T-cell (primary cell): ENCODE results near the gene LINC01488. TPM values are rescaled to one million over a fixed set of nuclear protein-coding genes. Genes with fewer than 3 reads are reported as not detected.

Experiments
- ATAC-seq, 4 experiments: fragments of 200-7000 bp in 3 of 4; fragments of 150-1000 bp in 1 of 4; cut with Tn5 transposase; replicated peaks in 1 of 4; 1 replicate in 3 of 4; 2 replicates in 1 of 4; pipeline ENCODE4 v1.10.0; 2021; ENCODE audit warnings: moderate library complexity in 3 of 4, mild to moderate bottlenecking in 2 of 4, moderate number of reproducible peaks in 1 of 4
- CTCF ChIA-PET, 2 donors: fragments of 300-600 bp; sonication (Branson Sonifier 250); formaldehyde crosslinking; loops; one replicate each; lab custom pipeline; 2022; ENCODE audit warnings: antibody characterized with exemption in 2 of 2; lab: Charles Lee
- POLR2A ChIA-PET, 2 donors: fragments of 300-600 bp; sonication (Branson Sonifier 250); formaldehyde crosslinking; loops; one replicate each; lab custom pipeline; 2022; ENCODE audit warnings: antibody characterized with exemption in 2 of 2; lab: Charles Lee
- DNase-seq, 35 experiments: peaks; one replicate each; pipeline versions ENCODE4 v3.0.0 to v3.0.0-alpha.2; 2013 to 2023
- H3K27ac ChIP-seq: one replicate; pipeline ENCODE4 v1.5.1; 2013; ENCODE audit warnings: low read length
- H3K27me3 ChIP-seq, 2 experiments: replicated peaks in 1 of 2; 1 replicate in 1 of 2; 2 replicates in 1 of 2; pipeline versions ENCODE4 v1.6.1 to v1.7.0; 2013; ENCODE audit warnings: low read length in 1 of 2, mixed read lengths in 1 of 2; ENCODE audit not compliant: control insufficient read depth in 2 of 2, insufficient read depth in 2 of 2; ENCODE audit errors: extremely low read depth in 1 of 2
- H3K36me3 ChIP-seq, 2 donors: 1 replicate in 1 of 2; 2 replicates in 1 of 2; pipeline versions ENCODE4 v1.6.1 to v1.7.0; 2013; ENCODE audit warnings: low read length in 1 of 2; ENCODE audit not compliant: control insufficient read depth in 2 of 2, insufficient read depth in 1 of 2; ENCODE audit errors: extremely low read depth in 1 of 2
- H3K4me1 ChIP-seq, 2 experiments: 1 replicate in 1 of 2; 2 replicates in 1 of 2; pipeline versions ENCODE4 v1.6.1 to v1.7.0; 2013; ENCODE audit warnings: low read length in 2 of 2, mixed read lengths in 1 of 2; ENCODE audit not compliant: insufficient read depth in 2 of 2, control insufficient read depth in 1 of 2; ENCODE audit errors: extremely low read depth in 1 of 2
- H3K4me3 ChIP-seq, 2 donors: 1 replicate in 1 of 2; 2 replicates in 1 of 2; pipeline versions ENCODE4 v1.5.1 to v1.7.0; 2013; ENCODE audit warnings: mild to moderate bottlenecking in 2 of 2, low read length in 1 of 2, moderate library complexity in 1 of 2; ENCODE audit not compliant: control insufficient read depth in 1 of 2; ENCODE audit errors: extremely low read depth in 1 of 2
- H3K9me3 ChIP-seq: 2 replicates; pipeline ENCODE4 v1.7.0; 2013
- H3K27ac Mint-ChIP-seq, 2 donors: one replicate each; pipeline ENCODE4 v1.8.0; 2020 to 2021; ENCODE audit warnings: mild to moderate bottlenecking in 2 of 2, mixed read lengths in 2 of 2
- H3K27me3 Mint-ChIP-seq, 2 donors: one replicate each; pipeline ENCODE4 v1.8.0; 2021 to 2022; ENCODE audit warnings: mixed read lengths in 2 of 2
- H3K36me3 Mint-ChIP-seq: one replicate; pipeline ENCODE4 v1.8.0; 2021; ENCODE audit warnings: mixed read lengths
- H3K4me1 Mint-ChIP-seq, 3 donors: one replicate each; pipeline ENCODE4 v1.8.0; 2020 to 2022; ENCODE audit warnings: mixed read lengths in 3 of 3, mild to moderate bottlenecking in 1 of 3
- H3K4me3 Mint-ChIP-seq, 3 donors: one replicate each; pipeline ENCODE4 v1.8.0; 2020 to 2022; ENCODE audit warnings: mild to moderate bottlenecking in 3 of 3, mixed read lengths in 3 of 3, moderate library complexity in 3 of 3
- H3K9me3 Mint-ChIP-seq, 3 donors: one replicate each; pipeline ENCODE4 v1.8.0; 2020 to 2022; ENCODE audit warnings: mixed read lengths in 3 of 3
- WGBS: methylation state at CpG from one replicate; pipeline ENCODE4 v1.1.5; 2013; ENCODE audit warnings: missing lambda C conversion rate; ENCODE audit not compliant: insufficient coverage; 5-methylcytosine and 5-hydroxymethylcytosine counted together
- total RNA-seq, 35 experiments: library from RNA in 6 of 35; stranded (reverse) in 6 of 35; fragments of 120-200 nt in 1 of 35; gene quantifications; one replicate each; pipeline versions ENCODE4 v1.2.1 to v1.2.4 and lab custom pipeline; 2013 to 2026

LINC01488 gene
- total RNA-seq, 5 donors from 2014 or later (not counting 1 experiment from before 2014, with no cell fraction given), result not detected

- Histone ChIP-seq H3K27ac (no peak overlapping the region), H3K9me3 (no peaks in the 10 kb centered on the region), H3K4me1 (no peaks in the 10 kb centered on the region), H3K36me3 (no peaks in the 10 kb centered on the region), H3K4me3 (no peak overlapping the region), H3K27me3 (peaks cover 0 to 61% of the 10 kb centered on the region in 2 experiments)
- DNase-seq, result no peak
- no peaks in the 10 kb centered on the region for H3K36me3 Mint-ChIP-seq
- 68% methylated on average over 16 of the region's 22 CpGs for whole genome bisulfite sequencing
- peaks cover 15 to 22% of the 10 kb centered on the region in 2 donors for H3K27me3 Mint-ChIP-seq
- no peak for ATAC-seq
- CTCF ChIA-PET, result no interaction called here
- POLR2A ChIA-PET, result no interaction called here
- no peak overlapping the region for H3K4me3 Mint-ChIP-seq
- H3K9me3 Mint-ChIP-seq, result no peaks in the 10 kb centered on the region
- H3K27ac Mint-ChIP-seq, result no peak overlapping the region
- no peaks in the 10 kb centered on the region for H3K4me1 Mint-ChIP-seq
These were observed 45.2 kb upstream of the LINC01488 start for GRCh38 chr11:69436041-69436982.

DNA sequence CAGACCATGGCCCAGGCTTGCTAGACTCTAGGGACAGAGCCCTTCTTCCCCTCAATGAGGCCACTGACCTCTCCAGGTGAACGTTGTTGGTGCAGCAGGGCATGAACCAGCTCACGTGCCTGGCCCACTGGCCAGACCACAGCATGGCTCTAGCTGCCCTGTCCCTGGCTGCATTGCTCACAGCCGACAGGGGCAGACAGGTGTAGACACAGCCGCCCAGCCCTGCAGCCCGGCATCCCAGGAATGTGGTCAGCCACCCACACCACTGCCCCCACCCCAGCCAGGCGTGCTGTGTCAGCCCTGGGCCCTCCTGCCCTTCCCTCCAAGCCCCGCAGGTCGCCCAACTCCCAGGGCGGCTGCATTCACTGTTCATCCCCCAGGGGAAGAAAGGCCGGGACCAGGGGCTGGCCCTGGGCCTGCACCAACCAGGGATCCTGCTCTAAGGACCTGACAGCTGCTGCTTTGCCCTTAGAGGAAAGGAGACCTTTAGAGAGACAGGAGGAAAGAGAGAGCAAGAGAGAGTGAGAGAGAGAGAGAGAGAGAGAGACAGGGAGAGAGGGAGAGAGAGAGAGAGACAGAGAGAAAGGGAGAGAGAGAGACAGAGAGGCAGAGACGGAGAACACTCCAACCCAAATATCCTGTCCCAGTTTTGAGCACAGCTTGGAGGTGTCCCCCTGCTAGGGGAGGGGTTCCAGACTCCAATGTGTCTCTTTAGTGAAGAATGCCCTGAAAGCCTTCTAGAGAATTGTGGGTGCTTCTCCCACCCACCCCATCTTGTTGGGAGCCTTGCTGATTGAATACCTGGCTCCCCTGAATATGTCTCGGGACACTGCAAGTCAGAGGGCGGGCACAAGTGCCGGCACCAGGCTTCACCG lies 44.2 kb upstream of the LINC01488 start:
- Mint-ChIP-seq H3K27ac (no peak overlapping the region), H3K4me1 (no peaks in the 10 kb centered on the region), H3K4me3 (no peak overlapping the region), H3K36me3 (no peaks in the 10 kb centered on the region), H3K27me3 (peaks cover 15 to 19% of the 10 kb centered on the region in 2 donors), H3K9me3 (no peaks in the 10 kb centered on the region)
- Histone ChIP-seq H3K9me3 (no peaks in the 10 kb centered on the region), H3K4me3 (no peak overlapping the region), H3K27me3 (peaks cover 0 to 58% of the 10 kb centered on the region in 2 experiments), H3K4me1 (no peaks in the 10 kb centered on the region), H3K36me3 (no peaks in the 10 kb centered on the region), H3K27ac (no peak overlapping the region)
- POLR2A ChIA-PET, result no interaction called here
- CTCF ChIA-PET, result no interaction called here
- WGBS, result 78% methylated on average over 8 of the region's 15 CpGs
- no peak for ATAC-seq
- DNase-seq, result no peak

GRCh38 chr11:69437876-69438205 lies 43.6 kb upstream of the LINC01488 start:
- Mint-ChIP-seq H3K9me3 (no peaks in the 10 kb centered on the region), H3K4me1 (no peaks in the 10 kb centered on the region), H3K27me3 (peaks cover 15 to 19% of the 10 kb centered on the region in 2 donors), H3K27ac (no peak overlapping the region), H3K4me3 (no peak overlapping the region), H3K36me3 (no peaks in the 10 kb centered on the region)
- no peak overlapping the region for H3K4me3 ChIP-seq
- 100% methylated on average over 3 of the region's 9 CpGs for WGBS
- ChIA-PET POLR2A (no interaction called here), CTCF (no interaction called here)
- no peak overlapping the region for H3K27ac ChIP-seq
- H3K36me3 ChIP-seq, result no peaks in the 10 kb centered on the region
- ATAC-seq (no peak), DNase-seq (no peak)
- H3K9me3 ChIP-seq, result no peaks in the 10 kb centered on the region
- H3K27me3 ChIP-seq, result peaks cover 0 to 63% of the 10 kb centered on the region in 2 experiments
- H3K4me1 ChIP-seq, result peaks cover 0 to 1% of the 10 kb centered on the region in 2 experiments

DNA sequence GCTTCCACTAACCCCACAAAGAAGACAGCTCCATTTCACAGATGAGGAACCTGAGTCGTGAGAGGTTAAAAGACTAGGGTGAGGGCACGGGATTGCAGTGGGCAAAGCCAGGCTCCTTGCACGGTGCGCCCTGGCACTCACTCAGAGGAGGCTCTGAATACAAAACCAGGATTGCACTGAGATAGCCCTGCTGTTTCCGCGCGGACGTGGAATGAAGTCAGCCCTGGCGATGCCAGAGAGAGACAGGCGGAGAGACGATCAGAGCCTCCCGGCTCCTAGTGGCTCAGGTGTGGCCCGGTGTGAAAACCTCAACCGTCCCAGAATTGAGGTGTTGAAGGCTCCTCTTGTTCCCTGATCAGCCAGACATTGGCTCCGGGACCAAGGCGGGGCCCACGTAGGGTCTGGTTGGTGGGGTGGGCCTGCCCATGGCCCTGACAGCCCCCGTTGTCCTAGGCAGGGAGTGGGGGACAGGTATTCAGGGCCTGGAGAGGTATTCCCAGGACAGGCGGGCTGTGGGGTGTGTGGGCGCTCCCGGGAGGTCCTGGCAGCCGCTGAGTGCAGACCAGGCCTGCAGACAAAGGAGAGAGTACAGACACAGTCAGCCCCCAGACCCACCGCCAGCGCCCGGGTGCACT lies 43.1 kb upstream of the LINC01488 start:
- no peak for DNase-seq
- no peaks in the 10 kb centered on the region for H3K36me3 Mint-ChIP-seq
- 88% methylated on average over 25 of the region's 25 CpGs for WGBS
- Histone ChIP-seq H3K27me3 (peaks cover 0 to 65% of the 10 kb centered on the region in 2 experiments), H3K4me3 (no peak overlapping the region), H3K27ac (no peak overlapping the region), H3K9me3 (no peaks in the 10 kb centered on the region), H3K4me1 (peaks cover 0 to 7% of the 10 kb centered on the region in 2 experiments), H3K36me3 (no peaks in the 10 kb centered on the region)
- no peak overlapping the region for H3K4me3 Mint-ChIP-seq
- POLR2A ChIA-PET, result no interaction called here
- H3K27ac Mint-ChIP-seq, result no peak overlapping the region
- H3K9me3 Mint-ChIP-seq, result no peaks in the 10 kb centered on the region
- CTCF ChIA-PET, result no interaction called here
- ATAC-seq, result no peak
- peaks cover 14 to 15% of the 10 kb centered on the region in 2 donors for H3K27me3 Mint-ChIP-seq
- H3K4me1 Mint-ChIP-seq, result peaks cover 0 to 3% (median 3%) of the 10 kb centered on the region in 3 donors

DNA sequence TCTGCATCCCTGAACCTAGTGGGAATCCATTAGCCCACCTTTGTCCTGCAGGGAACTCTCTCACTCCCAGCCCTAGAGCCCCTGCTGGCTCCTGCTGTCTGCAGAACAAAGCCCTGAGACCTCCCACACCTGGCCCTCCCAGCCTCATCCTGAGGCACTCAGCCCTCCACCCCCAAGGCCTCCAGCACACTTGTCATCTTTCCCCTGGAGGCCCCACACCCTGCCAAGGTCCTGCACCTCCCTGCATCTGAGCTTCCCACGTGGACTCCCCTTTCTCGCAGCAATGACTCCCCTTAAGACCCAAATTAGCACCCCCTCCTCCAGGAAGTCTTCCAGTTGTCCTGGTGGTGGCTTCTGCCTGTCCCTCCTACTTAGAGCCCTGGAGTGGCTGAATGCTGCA lies 42.3 kb upstream of the LINC01488 start:
- ChIA-PET POLR2A (no interaction called here), CTCF (no interaction called here)
- no peaks in the 10 kb centered on the region for H3K36me3 ChIP-seq
- Mint-ChIP-seq H3K27me3 (peaks cover 11% of the 10 kb centered on the region in 2 donors), H3K9me3 (no peaks in the 10 kb centered on the region), H3K4me3 (no peak overlapping the region), H3K27ac (peak overlapping the region in 1 of 2 donors; percentile 39), H3K36me3 (no peaks in the 10 kb centered on the region), H3K4me1 (peaks cover 0 to 9% (median 8%) of the 10 kb centered on the region in 3 donors)
- H3K4me3 ChIP-seq, result no peak overlapping the region
- H3K9me3 ChIP-seq, result no peaks in the 10 kb centered on the region
- H3K27me3 ChIP-seq, result peaks cover 0 to 67% of the 10 kb centered on the region in 2 experiments
- DNase-seq (no peak), ATAC-seq (no peak)
- H3K4me1 ChIP-seq, result peaks cover 3 to 14% of the 10 kb centered on the region in 2 experiments
- no peak overlapping the region for H3K27ac ChIP-seq
- 83% methylated on average over 2 of the region's 2 CpGs for WGBS
